GM23338 (cell line): ENCODE results near the gene IPCEF1. TPM values are rescaled to one million over a fixed set of nuclear protein-coding genes. Genes with fewer than 3 reads are reported as not detected.

Experiments used
- ATAC-seq: fragments of 200-7000 bp; cut with Tn5 transposase; 3 replicates; pipeline ENCODE4 v1.9.1; 2020
- DNase-seq: peaks from one replicate; pipeline ENCODE4 v3.0.0-alpha.2; 2015; ENCODE audit warnings: low spot score
- H2AFZ ChIP-seq: fragments of 200-600 bp; sonication (generic); 2 replicates; pipeline ENCODE4 v1.8.0; 2016; ENCODE audit warnings: antibody characterized with exemption, mild to moderate bottlenecking, moderate library complexity
- H3F3A ChIP-seq: fragments of 200-600 bp; sonication (generic); replicated peaks from 2 replicates; pipeline ENCODE4 v1.8.0; 2017; ENCODE audit warnings: antibody characterized with exemption, mixed run types, low read depth
- H3K27ac ChIP-seq: fragments of 200-600 bp; sonication (generic); 2 replicates; pipeline ENCODE4 v1.6.1; 2016; ENCODE audit warnings: low read depth
- H3K27me3 ChIP-seq: fragments of 200-600 bp; sonication (generic); 2 replicates; pipeline ENCODE4 v1.8.0; 2016; ENCODE audit warnings: mild to moderate bottlenecking, mixed run types, moderate library complexity; ENCODE audit not compliant: insufficient read depth
- H3K36me3 ChIP-seq: fragments of 200-600 bp; sonication (generic); 2 replicates; pipeline ENCODE4 v1.8.0; 2016; ENCODE audit warnings: mild to moderate bottlenecking; ENCODE audit not compliant: insufficient read depth
- H3K4me1 ChIP-seq: fragments of 200-600 bp; sonication (generic); 2 replicates; pipeline ENCODE4 v1.8.0; 2016; ENCODE audit warnings: mild to moderate bottlenecking, moderate library complexity; ENCODE audit not compliant: insufficient read depth
- H3K4me2 ChIP-seq: fragments of 200-600 bp; sonication (generic); 2 replicates; pipeline ENCODE4 v1.7.1; 2017; ENCODE audit warnings: mixed run types
- H3K4me3 ChIP-seq: fragments of 200-600 bp; sonication (generic); 2 replicates; pipeline ENCODE4 v1.6.1; 2016; ENCODE audit warnings: mixed run types
- H3K79me2 ChIP-seq: fragments of 200-600 bp; sonication (generic); replicated peaks from 2 replicates; pipeline ENCODE4 v1.8.0; 2017; ENCODE audit warnings: mild to moderate bottlenecking; ENCODE audit not compliant: insufficient read depth
- H3K9me2 ChIP-seq: fragments of 200-600 bp; sonication (generic); 2 replicates; pipeline ENCODE4 v1.8.0; 2017; ENCODE audit not compliant: insufficient read depth
- H4K20me1 ChIP-seq: fragments of 200-600 bp; sonication (generic); replicated peaks from 2 replicates; pipeline ENCODE4 v1.8.0; 2017; ENCODE audit warnings: mild to moderate bottlenecking; ENCODE audit not compliant: insufficient read depth
- H3K27ac Mint-ChIP-seq: 2 replicates; pipeline ENCODE4 v1.8.0; 2020; ENCODE audit warnings: inconsistent platforms, mild to moderate bottlenecking, moderate library complexity, mixed read lengths
- H3K27me3 Mint-ChIP-seq: 3 replicates; pipeline ENCODE4 v1.8.0; 2022; ENCODE audit warnings: low read depth, mild to moderate bottlenecking, moderate library complexity, mixed read lengths, inconsistent platforms; ENCODE audit not compliant: insufficient read depth, poor library complexity
- H3K36me3 Mint-ChIP-seq: 3 replicates; pipeline ENCODE4 v1.8.0; 2021; ENCODE audit warnings: low read depth, mild to moderate bottlenecking, inconsistent platforms, moderate library complexity, mixed read lengths
- H3K4me1 Mint-ChIP-seq: 3 replicates; pipeline ENCODE4 v1.8.0; 2020; ENCODE audit warnings: mild to moderate bottlenecking, inconsistent platforms, mixed read lengths
- H3K4me3 Mint-ChIP-seq: 3 replicates; pipeline ENCODE4 v1.8.0; 2021; ENCODE audit warnings: moderate library complexity, mild to moderate bottlenecking, inconsistent platforms, mixed read lengths
- H3K9me3 Mint-ChIP-seq: 3 replicates; pipeline ENCODE4 v1.8.0; 2020; ENCODE audit warnings: moderate library complexity, mild to moderate bottlenecking, inconsistent platforms, mixed read lengths
- CREB1 ChIP-seq: fragments of 250-450 bp; sonication (Bioruptor Pico); IDR thresholded peaks from 2 replicates; pipeline ENCODE4 v1.5.0; 2020; ENCODE audit warnings: low read depth, mild to moderate bottlenecking, moderate library complexity
- EZH2 ChIP-seq: fragments of 200-600 bp; sonication (generic); IDR thresholded peaks from one replicate; pipeline ENCODE4 v1.8.0; 2017; ENCODE audit warnings: antibody characterized with exemption, mild to moderate bottlenecking, low read depth; ENCODE audit not compliant: unreplicated experiment
- EZH2phosphoT487 ChIP-seq: fragments of 200-600 bp; sonication (generic); IDR thresholded peaks from one replicate; pipeline ENCODE4 v1.8.1; 2018; ENCODE audit warnings: antibody characterized with exemption; ENCODE audit not compliant: unreplicated experiment
- JUNB ChIP-seq: IDR thresholded peaks from one replicate; pipeline ENCODE4 v1.6.1; 2016; ENCODE audit warnings: antibody characterized with exemption; ENCODE audit not compliant: unreplicated experiment
- NANOG ChIP-seq: IDR thresholded peaks from 2 replicates; pipeline ENCODE4 v1.6.1; 2016; ENCODE audit warnings: antibody characterized with exemption, borderline replicate concordance
- POLR2AphosphoS5 ChIP-seq: IDR thresholded peaks from 2 replicates; pipeline ENCODE4 v1.6.1; 2016; ENCODE audit warnings: antibody characterized with exemption, low read depth
- STAT1 ChIP-seq: IDR thresholded peaks from one replicate; pipeline ENCODE4 v1.6.1; 2016; ENCODE audit warnings: antibody characterized with exemption; ENCODE audit not compliant: unreplicated experiment
- ZNF114 ChIP-seq: fragments of 250-450 bp; sonication (Bioruptor Pico); IDR thresholded peaks from 2 replicates; pipeline ENCODE4 v1.5.0; 2020; ENCODE audit warnings: mild to moderate bottlenecking, moderate library complexity
- ZNF331 ChIP-seq: fragments of 250-450 bp; sonication (Bioruptor Pico); IDR thresholded peaks from 2 replicates; pipeline ENCODE4 v1.5.0; 2020; ENCODE audit warnings: low read depth, mild to moderate bottlenecking, moderate library complexity
- polyA plus RNA-seq: library from polyadenylated mRNA; unstranded; fragments of >200 nt; fragmentation: Nextera tagmentation; extraction: Ambion mirVana; gene quantifications from 2 replicates; pipeline ENCODE4 v1.2.1, GENCODE V29; 2016
- total RNA-seq: library from RNA; depleted of rRNA; stranded (reverse); fragments of >200 nt; shearing (Covaris generic); gene quantifications from 2 replicates; pipeline ENCODE4 v1.2.3, GENCODE V29; 2014
- TF ChIP-seq, protein P1 (sequence below): fragments of 250-450 bp; sonication (Bioruptor Pico); IDR thresholded peaks from 2 replicates; pipeline ENCODE4 v1.5.0; 2020; ENCODE audit warnings: mild to moderate bottlenecking, moderate library complexity
- TF ChIP-seq, protein P2 (sequence below): IDR thresholded peaks from one replicate; pipeline ENCODE4 v1.6.1; 2018; ENCODE audit warnings: antibody characterized with exemption; ENCODE audit not compliant: unreplicated experiment
- TF ChIP-seq, protein P3 (sequence below): IDR thresholded peaks from 2 replicates; pipeline ENCODE4 v1.6.1; 2016; ENCODE audit warnings: antibody characterized with exemption
- TF ChIP-seq, protein P4 (sequence below), 2 experiments: fragments of 200-600 bp in 1 of 2; sonication (generic) in 1 of 2; conservative IDR thresholded peaks; 2 replicates each; pipeline versions ENCODE4 v1.5.1 to v1.6.1; 2016 to 2017; ENCODE audit warnings: antibody characterized with exemption in 2 of 2, low read depth in 2 of 2, mild to moderate bottlenecking in 2 of 2, moderate library complexity in 1 of 2

The IPCEF1 gene
- total and polyA plus RNA-seq, 2 experiments from 2014 or later = 0.15 to 1.8 TPM

DNA sequence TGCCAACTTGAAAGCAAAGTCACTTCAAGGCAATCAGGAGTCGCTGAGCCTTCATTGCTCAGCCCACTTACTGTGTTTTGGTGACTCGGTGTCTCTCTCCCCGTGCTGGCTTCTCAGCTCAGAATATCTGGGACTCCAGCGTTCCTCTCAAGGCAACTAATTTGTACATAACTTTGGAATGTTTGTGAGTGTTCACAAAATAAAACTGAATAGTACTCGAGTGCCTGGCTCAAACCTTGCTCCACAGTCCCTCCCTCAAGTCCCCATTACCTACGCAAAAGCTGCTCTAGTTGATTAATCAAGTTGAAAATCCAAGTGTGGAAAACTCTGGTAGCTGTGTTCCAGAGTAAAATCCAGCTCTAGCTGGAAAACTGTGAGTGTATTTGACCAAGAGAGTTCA is 8.6 kb downstream of the IPCEF1 start:
- Histone ChIP-seq H3K4me1 (peaks cover 10% of the 10 kb centered on the region; the same call in 1 of the 2 replicates), H3K9me2 (peaks cover 8% of the 10 kb centered on the region; the same call in 1 of the 2 replicates), H4K20me1 (no peaks in the 10 kb centered on the region), H3K27me3 (no peaks in the 10 kb centered on the region), H3F3A (no peaks in the 10 kb centered on the region), H3K79me2 (no peaks in the 10 kb centered on the region), H3K4me3 (no peak overlapping the region), H3K4me2 (no peak overlapping the region), H2AFZ (peak overlapping the region; percentile 48; the same call in 1 of the 2 replicates), H3K36me3 (no peaks in the 10 kb centered on the region), H3K27ac (no peak overlapping the region)
- H3K27me3 Mint-ChIP-seq = peaks cover 1% of the 10 kb centered on the region
- DNase-seq = no peak
- ATAC-seq = no peak
- peaks cover 14% of the 10 kb centered on the region for H3K4me1 Mint-ChIP-seq
- H3K36me3 Mint-ChIP-seq = no peaks in the 10 kb centered on the region; the same call in 2 of the 3 replicates
- no peak overlapping the region for H3K27ac Mint-ChIP-seq
- peaks cover 10% of the 10 kb centered on the region; the same call in 2 of the 3 replicates for H3K9me3 Mint-ChIP-seq
- no peak overlapping the region for H3K4me3 Mint-ChIP-seq
- TF ChIP-seq ZNF331 (CRISPR knock-in tag) (no peak), EZH2phosphoT487 (no peak), ZNF114 (CRISPR knock-in tag) (no peak), JUNB (no peak), EZH2 (no peak), NANOG (no peak), POLR2AphosphoS5 (no peak), STAT1 (no peak), CREB1 (CRISPR knock-in tag) (no peak)
- TF ChIP-seq, protein P1, sequence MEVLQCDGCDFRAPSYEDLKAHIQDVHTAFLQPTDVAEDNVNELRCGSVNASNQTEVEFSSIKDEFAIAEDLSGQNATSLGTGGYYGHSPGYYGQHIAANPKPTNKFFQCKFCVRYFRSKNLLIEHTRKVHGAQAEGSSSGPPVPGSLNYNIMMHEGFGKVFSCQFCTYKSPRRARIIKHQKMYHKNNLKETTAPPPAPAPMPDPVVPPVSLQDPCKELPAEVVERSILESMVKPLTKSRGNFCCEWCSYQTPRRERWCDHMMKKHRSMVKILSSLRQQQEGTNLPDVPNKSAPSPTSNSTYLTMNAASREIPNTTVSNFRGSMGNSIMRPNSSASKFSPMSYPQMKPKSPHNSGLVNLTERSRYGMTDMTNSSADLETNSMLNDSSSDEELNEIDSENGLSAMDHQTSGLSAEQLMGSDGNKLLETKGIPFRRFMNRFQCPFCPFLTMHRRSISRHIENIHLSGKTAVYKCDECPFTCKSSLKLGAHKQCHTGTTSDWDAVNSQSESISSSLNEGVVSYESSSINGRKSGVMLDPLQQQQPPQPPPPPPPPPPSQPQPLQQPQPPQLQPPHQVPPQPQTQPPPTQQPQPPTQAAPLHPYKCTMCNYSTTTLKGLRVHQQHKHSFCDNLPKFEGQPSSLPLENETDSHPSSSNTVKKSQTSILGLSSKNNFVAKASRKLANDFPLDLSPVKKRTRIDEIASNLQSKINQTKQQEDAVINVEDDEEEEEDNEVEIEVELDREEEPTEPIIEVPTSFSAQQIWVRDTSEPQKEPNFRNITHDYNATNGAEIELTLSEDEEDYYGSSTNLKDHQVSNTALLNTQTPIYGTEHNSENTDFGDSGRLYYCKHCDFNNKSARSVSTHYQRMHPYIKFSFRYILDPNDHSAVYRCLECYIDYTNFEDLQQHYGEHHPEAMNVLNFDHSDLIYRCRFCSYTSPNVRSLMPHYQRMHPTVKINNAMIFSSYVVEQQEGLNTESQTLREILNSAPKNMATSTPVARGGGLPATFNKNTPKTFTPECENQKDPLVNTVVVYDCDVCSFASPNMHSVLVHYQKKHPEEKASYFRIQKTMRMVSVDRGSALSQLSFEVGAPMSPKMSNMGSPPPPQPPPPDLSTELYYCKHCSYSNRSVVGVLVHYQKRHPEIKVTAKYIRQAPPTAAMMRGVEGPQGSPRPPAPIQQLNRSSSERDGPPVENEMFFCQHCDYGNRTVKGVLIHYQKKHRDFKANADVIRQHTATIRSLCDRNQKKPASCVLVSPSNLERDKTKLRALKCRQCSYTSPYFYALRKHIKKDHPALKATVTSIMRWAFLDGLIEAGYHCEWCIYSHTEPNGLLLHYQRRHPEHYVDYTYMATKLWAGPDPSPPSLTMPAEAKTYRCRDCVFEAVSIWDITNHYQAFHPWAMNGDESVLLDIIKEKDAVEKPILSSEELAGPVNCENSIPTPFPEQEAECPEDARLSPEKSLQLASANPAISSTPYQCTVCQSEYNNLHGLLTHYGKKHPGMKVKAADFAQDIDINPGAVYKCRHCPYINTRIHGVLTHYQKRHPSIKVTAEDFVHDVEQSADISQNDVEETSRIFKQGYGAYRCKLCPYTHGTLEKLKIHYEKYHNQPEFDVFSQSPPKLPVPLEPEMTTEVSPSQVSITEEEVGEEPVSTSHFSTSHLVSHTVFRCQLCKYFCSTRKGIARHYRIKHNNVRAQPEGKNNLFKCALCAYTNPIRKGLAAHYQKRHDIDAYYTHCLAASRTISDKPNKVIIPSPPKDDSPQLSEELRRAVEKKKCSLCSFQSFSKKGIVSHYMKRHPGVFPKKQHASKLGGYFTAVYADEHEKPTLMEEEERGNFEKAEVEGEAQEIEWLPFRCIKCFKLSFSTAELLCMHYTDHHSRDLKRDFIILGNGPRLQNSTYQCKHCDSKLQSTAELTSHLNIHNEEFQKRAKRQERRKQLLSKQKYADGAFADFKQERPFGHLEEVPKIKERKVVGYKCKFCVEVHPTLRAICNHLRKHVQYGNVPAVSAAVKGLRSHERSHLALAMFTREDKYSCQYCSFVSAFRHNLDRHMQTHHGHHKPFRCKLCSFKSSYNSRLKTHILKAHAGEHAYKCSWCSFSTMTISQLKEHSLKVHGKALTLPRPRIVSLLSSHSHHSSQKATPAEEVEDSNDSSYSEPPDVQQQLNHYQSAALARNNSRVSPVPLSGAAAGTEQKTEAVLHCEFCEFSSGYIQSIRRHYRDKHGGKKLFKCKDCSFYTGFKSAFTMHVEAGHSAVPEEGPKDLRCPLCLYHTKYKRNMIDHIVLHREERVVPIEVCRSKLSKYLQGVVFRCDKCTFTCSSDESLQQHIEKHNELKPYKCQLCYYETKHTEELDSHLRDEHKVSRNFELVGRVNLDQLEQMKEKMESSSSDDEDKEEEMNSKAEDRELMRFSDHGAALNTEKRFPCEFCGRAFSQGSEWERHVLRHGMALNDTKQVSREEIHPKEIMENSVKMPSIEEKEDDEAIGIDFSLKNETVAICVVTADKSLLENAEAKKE = no peak
- TF ChIP-seq, protein P2, sequence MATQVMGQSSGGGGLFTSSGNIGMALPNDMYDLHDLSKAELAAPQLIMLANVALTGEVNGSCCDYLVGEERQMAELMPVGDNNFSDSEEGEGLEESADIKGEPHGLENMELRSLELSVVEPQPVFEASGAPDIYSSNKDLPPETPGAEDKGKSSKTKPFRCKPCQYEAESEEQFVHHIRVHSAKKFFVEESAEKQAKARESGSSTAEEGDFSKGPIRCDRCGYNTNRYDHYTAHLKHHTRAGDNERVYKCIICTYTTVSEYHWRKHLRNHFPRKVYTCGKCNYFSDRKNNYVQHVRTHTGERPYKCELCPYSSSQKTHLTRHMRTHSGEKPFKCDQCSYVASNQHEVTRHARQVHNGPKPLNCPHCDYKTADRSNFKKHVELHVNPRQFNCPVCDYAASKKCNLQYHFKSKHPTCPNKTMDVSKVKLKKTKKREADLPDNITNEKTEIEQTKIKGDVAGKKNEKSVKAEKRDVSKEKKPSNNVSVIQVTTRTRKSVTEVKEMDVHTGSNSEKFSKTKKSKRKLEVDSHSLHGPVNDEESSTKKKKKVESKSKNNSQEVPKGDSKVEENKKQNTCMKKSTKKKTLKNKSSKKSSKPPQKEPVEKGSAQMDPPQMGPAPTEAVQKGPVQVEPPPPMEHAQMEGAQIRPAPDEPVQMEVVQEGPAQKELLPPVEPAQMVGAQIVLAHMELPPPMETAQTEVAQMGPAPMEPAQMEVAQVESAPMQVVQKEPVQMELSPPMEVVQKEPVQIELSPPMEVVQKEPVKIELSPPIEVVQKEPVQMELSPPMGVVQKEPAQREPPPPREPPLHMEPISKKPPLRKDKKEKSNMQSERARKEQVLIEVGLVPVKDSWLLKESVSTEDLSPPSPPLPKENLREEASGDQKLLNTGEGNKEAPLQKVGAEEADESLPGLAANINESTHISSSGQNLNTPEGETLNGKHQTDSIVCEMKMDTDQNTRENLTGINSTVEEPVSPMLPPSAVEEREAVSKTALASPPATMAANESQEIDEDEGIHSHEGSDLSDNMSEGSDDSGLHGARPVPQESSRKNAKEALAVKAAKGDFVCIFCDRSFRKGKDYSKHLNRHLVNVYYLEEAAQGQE = no peak
- TF ChIP-seq, protein P3, sequence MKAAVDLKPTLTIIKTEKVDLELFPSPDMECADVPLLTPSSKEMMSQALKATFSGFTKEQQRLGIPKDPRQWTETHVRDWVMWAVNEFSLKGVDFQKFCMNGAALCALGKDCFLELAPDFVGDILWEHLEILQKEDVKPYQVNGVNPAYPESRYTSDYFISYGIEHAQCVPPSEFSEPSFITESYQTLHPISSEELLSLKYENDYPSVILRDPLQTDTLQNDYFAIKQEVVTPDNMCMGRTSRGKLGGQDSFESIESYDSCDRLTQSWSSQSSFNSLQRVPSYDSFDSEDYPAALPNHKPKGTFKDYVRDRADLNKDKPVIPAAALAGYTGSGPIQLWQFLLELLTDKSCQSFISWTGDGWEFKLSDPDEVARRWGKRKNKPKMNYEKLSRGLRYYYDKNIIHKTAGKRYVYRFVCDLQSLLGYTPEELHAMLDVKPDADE = no peak
- TF ChIP-seq, protein P4, sequence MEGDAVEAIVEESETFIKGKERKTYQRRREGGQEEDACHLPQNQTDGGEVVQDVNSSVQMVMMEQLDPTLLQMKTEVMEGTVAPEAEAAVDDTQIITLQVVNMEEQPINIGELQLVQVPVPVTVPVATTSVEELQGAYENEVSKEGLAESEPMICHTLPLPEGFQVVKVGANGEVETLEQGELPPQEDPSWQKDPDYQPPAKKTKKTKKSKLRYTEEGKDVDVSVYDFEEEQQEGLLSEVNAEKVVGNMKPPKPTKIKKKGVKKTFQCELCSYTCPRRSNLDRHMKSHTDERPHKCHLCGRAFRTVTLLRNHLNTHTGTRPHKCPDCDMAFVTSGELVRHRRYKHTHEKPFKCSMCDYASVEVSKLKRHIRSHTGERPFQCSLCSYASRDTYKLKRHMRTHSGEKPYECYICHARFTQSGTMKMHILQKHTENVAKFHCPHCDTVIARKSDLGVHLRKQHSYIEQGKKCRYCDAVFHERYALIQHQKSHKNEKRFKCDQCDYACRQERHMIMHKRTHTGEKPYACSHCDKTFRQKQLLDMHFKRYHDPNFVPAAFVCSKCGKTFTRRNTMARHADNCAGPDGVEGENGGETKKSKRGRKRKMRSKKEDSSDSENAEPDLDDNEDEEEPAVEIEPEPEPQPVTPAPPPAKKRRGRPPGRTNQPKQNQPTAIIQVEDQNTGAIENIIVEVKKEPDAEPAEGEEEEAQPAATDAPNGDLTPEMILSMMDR (conservative IDR thresholded peaks at IDR 0.05; ENCODE audit: low read depth in 2 of 2) = no peak
